NCI-H446 treated with DMSO at 0.1 percent for 48 hours (cell line): Measurements from ENCODE around the gene PDE4B.

Source experiments
- DNase-seq: peaks from one replicate; lab custom pipeline; 2025; lab: John Stamatoyannopoulos, UW

PDE4B gene

GRCh38 chr1:66360285-66360724 lies 567.6 kb downstream of the PDE4B start:
- no peak for DNase-seq

- no peak for DNase-seq
Measured at GRCh38 chr1:66364578-66365391, 572.1 kb downstream of the PDE4B start.

- no peak for DNase-seq
Measured at GRCh38 chr1:66365635-66366034, 572.9 kb downstream of the PDE4B start.

DNA sequence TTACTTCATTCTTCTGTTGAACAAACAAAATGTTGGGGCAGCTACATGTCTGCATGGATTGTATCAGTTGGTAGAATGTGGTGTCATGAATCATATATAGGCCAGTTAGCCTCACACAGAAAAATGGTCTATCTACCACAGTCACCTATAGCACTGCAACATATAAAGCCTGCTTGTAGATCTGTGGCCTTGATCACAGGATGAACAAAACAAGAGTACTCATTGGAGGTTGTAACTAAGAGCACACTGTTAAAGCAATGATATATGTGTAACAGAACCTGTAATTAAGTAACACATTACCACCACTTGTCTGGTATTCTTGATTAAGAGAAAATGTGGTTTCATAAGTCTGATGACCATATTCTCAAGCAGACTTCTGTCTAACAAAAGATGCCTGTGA lies 573.9 kb downstream of the PDE4B start:
- no peak for DNase-seq

- no peak for DNase-seq
Measured at GRCh38 chr1:66367369-66367768, 574.7 kb downstream of the PDE4B start.

DNA sequence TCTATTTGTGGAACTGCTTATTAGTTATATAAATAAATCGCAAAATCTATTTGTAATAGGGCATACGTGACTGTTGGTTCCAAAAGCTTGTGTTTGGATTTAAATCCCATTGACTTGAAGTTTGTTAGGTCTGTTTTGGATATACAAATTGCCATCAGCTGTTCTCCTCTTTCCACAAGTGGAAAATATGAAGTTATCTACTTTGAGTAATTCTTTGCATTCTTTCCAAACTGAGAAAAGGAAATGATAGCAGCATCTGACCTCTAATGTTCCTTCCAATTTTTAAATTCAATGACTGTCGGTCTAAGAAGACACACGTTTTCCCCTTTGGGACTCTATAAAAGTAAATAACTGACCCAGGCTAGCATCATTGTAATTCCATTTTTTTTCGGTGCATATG lies 575.6 kb downstream of the PDE4B start:
- DNase-seq, result no peak

- DNase-seq, result no peak
Measured at GRCh38 chr1:66370462-66370971, 577.8 kb downstream of the PDE4B start.

DNA sequence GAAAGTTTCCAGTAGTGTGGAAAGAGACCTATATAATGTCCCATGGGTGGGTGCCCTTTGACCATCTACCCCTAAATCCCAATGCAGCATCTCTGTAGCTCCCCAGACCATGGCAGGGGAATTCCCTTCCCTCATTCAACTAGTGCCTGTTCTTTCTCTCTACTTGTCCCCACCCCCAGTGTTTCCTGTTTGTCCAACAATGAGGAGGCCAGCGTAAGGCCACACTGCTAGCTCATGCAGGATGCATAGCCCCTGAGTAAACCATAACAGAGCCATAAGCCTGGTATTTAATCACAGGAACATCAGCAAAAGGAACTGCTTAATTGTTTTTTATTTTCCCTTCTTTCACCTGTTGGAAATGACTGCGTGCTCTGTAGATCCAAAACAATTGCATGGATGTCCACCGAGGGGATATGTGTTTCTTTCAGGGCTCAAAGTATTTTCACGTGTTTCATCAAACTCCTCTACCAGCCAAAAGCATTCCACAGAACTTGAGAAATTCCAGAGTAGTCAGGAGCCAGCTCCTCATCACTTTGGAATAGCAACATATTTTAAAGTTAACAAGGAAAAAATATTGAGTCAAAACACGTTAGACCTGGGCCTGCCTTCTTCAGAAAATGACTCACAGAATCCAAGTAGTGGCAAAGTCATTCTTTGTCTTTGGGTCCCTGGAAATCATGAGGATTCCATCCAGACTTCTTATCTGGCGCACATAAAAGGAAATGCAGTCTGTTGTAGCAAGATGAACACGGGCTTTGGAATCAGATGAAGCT lies 578.7 kb downstream of the PDE4B start:
- no peak for DNase-seq

DNA sequence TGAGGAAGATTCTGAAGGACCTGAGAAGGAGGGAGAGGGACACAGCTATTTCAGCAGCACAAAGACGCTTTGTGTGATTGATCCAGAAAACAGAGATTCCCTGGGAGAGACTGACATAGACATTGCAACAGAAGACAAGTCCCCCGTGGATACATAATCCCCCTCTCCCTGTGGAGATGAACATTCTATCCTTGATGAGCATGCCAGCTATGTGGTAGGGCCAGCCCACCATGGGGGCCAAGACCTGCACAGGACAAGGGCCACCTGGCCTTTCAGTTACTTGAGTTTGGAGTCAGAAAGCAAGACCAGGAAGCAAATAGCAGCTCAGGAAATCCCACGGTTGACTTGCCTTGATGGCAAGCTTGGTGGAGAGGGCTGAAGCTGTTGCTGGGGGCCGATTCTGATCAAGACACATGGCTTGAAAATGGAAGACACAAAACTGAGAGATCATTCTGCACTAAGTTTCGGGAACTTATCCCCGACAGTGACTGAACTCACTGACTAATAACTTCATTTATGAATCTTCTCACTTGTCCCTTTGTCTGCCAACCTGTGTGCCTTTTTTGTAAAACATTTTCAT lies 579.9 kb downstream of the PDE4B start:
- DNase-seq, result no peak

GRCh38 chr1:66373157-66373591 lies 580.5 kb downstream of the PDE4B start:
- no peak for DNase-seq

GRCh38 chr1:66374148-66374547 lies 581.5 kb downstream of the PDE4B start:
- no peak for DNase-seq

DNA sequence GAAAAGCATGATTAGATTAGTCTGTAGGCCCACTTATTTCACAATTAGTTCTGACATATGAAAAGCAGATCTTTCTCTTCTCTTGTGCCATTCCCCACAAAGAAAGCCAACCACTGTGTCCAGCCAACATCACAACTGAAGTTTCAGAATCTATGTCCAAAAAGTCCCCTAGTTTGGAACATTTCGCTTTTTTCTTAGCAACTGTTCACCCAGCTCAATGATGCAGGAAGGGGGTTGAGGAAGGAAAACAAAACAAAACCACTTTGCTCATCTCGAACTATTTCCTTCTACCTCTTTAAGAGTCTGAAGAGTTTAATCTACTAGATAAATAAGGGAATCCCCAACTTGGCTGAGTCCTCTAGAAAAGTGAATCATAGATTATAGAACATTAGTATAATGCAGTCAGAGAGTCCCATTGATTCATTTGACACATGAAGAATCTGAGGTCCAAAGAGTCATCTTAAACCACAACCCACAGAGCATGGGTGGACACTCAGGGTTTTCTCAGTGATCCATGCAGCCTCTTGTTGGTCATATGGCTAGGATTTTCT lies 581.9 kb downstream of the PDE4B start:
- DNase-seq, result no peak

DNA sequence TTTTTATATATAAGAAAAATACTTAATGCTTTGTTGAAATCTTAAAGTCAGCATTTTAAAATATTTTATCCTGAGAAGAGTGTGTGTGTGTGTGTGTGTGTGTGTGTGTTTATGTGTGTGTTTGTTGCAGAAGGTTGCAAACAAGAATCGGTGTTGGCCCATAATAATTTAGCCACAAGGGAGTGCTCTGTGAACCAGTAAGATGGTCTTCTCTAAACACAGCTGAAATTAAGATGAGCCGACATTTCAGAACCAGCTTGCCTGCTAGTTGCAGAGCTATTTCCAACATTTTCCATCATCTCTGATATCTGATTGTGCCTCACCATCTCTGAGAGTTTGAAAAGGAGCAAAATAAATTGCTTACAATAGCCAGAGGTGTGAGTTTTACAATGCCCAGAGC lies 582.4 kb downstream of the PDE4B start:
- DNase-seq, result no peak

GRCh38 chr1:66380452-66381212 lies 587.9 kb downstream of the PDE4B start:
- DNase-seq, result no peak

DNA sequence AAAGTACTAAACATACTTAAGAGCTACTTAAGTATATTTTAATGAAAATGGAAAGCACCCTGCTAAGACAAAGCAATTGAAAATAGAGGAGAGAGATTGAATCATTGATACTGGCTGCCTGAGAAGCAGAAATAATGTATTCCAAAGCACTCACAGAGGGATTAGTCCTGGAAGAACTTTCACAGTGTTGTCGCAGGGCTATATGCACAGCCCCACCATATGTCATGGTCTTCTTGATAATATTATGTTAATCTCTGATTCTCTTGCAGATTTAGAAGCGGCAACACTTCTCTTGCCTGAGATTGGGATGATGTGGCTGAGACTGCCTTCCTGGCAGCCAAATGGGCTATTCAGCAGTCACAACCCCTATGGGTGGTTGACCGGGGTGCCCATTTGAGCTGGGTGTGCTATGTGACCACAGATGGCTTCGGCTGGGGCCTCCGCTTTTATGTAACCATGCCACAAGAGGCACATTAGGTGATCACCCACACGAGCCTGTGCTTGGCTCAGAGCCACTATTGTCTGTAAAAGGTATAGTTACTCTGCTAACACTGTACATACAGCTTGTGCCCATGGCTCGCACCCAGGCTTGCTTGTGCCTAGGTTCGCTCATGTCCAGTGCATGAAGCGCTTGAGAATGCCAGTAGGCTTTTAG lies 589.1 kb downstream of the PDE4B start:
- no peak for DNase-seq

DNA sequence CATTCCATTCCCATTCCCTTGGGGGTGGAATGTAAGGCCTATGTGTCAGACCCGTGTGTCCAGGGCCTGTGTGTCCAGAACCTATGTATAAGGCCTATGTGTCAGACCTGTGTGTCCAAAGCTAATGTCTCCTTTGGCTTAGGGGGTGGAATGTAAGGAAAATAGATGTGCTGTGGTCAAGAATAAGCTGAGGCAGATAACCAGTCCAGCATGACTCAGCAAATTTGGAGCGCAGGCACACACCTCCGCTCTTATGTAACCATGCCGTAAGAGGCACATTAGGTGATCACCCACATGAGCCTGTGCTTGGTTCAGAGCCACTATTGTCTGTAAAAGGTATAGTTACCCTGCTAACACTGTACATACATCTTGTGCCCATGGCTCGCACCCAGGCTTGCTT lies 590.5 kb downstream of the PDE4B start:
- DNase-seq, result no peak

GRCh38 chr1:66383611-66384010 lies 590.9 kb downstream of the PDE4B start:
- DNase-seq, result no peak

- DNase-seq, result no peak
Measured at GRCh38 chr1:66384258-66384921, 591.7 kb downstream of the PDE4B start.

- no peak for DNase-seq
Measured at GRCh38 chr1:66386712-66387111, 594.0 kb downstream of the PDE4B start.

DNA sequence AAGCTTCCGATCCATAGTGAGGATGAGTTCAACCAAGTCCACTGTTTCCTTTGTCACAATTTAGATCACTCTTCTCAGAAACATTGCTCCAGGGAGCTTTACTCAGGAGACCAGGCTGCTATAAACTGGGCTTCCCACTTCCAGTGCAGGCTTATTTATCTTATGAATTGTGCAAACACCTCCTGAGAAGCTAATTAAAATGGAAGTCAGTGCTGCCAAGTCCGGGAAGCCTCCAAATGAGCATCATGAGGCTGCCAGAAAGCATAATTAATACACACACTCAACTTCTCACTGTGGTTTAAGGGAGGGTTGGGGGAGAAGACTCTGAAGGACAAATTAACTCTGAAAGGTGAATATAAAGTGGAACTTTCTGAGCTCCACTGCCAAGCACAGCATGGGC lies 596.2 kb downstream of the PDE4B start:
- peak; percentile 96 for DNase-seq
